Transverse colon (tissue), 4 donors: ENCODE measurements around the gene GRIP1. TPM values are rescaled to one million over a fixed set of nuclear protein-coding genes. Genes with fewer than 3 reads are reported as not detected.

Experiments used
- DNase-seq: peaks from one replicate; pipeline ENCODE4 v3.0.0-alpha.2; 2019
- H3K27ac ChIP-seq, 4 donors: fragments of 200-600 bp; sonication (generic); 2 replicates each; pipeline ENCODE4 v1.5.1; 2016 to 2018; ENCODE audit warnings: inconsistent platforms in 4 of 4
- H3K27me3 ChIP-seq: fragments of 200-600 bp; sonication (generic); 2 replicates; pipeline ENCODE4 v1.5.1; 2017; ENCODE audit warnings: inconsistent platforms
- H3K36me3 ChIP-seq, 4 donors: fragments of 200-600 bp; sonication (generic); 2 replicates each; pipeline ENCODE4 v1.5.1; 2017 to 2019; ENCODE audit warnings: inconsistent platforms in 4 of 4
- H3K4me1 ChIP-seq, 4 donors: fragments of 200-600 bp; sonication (generic); 2 replicates each; pipeline ENCODE4 v1.5.1; 2017 to 2020; ENCODE audit warnings: inconsistent platforms in 4 of 4
- H3K4me3 ChIP-seq, 4 donors: fragments of 200-600 bp; sonication (generic); 1 replicate in 1 of 4; 2 replicates in 3 of 4; pipeline versions ENCODE4 v1.5.1 to v1.6.1; 2017 to 2019; ENCODE audit warnings: inconsistent platforms in 4 of 4
- H3K9me3 ChIP-seq, 2 donors: fragments of 200-600 bp; sonication (generic); 2 replicates each; pipeline ENCODE4 v1.5.1; 2017 to 2019; ENCODE audit warnings: inconsistent platforms in 2 of 2
- CTCF ChIP-seq, 5 experiments: fragments of 200-600 bp in 3 of 5; fragments of 450-650 bp in 2 of 5; sonication (generic) in 3 of 5; IDR thresholded peaks; 1 replicate in 2 of 5; 2 replicates in 3 of 5; pipeline ENCODE4 v1.5.1; 2016 to 2017; ENCODE audit warnings: antibody characterized with exemption in 5 of 5, inconsistent platforms in 3 of 5, mild to moderate bottlenecking in 2 of 5, moderate library complexity in 1 of 5
- EP300 ChIP-seq: sonication (generic); formaldehyde crosslinking; IDR thresholded peaks from one replicate; pipeline ENCODE4 v1.6.1; 2017; ENCODE audit warnings: antibody characterized with exemption, low read depth
- POLR2A ChIP-seq: fragments of 450-650 bp; IDR thresholded peaks from one replicate; pipeline ENCODE4 v1.6.1; 2016; ENCODE audit warnings: antibody characterized with exemption, mild to moderate bottlenecking, moderate library complexity
- POLR2AphosphoS5 ChIP-seq, 3 donors: sonication (generic); formaldehyde crosslinking; IDR thresholded peaks; one replicate each; pipeline ENCODE4 v1.6.1; 2016; ENCODE audit warnings: antibody characterized with exemption in 3 of 3
- WGBS, 2 donors: methylation state at CpG; one replicate each; pipeline ENCODE4 v1.1.5; 2018; ENCODE audit warnings: low coverage in 1 of 2; 5-methylcytosine and 5-hydroxymethylcytosine counted together
- in situ Hi-C, 4 donors: fragments of 200-750 bp; cut with MboI; loops; one replicate each; pipeline versions ENCODE4 v1.15.0 to v1.15.1; 2017; ENCODE audit warnings: low sequenced_read_pairs in 3 of 4, low pct_ligation_motif_present in 1 of 4, low pct_unique_long_range_greater_than_20kb in 1 of 4
- intact Hi-C: fragments of 100-400 bp; cut with DNase I; formaldehyde crosslinking; loops from one replicate; pipeline ENCODE4 v1.15.1; 2023; ENCODE audit warnings: low total_unique reads
- total RNA-seq, 4 donors: library from RNA; depleted of rRNA; stranded (reverse); fragments of >200 nt; gene quantifications; one replicate each; pipeline ENCODE4 v1.1.0, GENCODE V29; 2016

Gene GRIP1
- total RNA-seq, 4 donors from 2014 or later, result 4.4 to 9.0 (median 8.2) TPM

- in situ Hi-C loops, result no loop called here
- Histone ChIP-seq H3K4me3 (no peak overlapping the region), H3K4me1 (no peaks in the 10 kb centered on the region), H3K9me3 (no peaks in the 10 kb centered on the region), H3K27ac (no peak overlapping the region), H3K36me3 (no peaks in the 10 kb centered on the region), H3K27me3 (no peaks in the 10 kb centered on the region)
- TF ChIP-seq EP300 (no peak), POLR2A (no peak)
- intact Hi-C loops, result no loop called here
- WGBS, 2 donors, result 83 to 88% methylated on average over 3 of the region's 3 CpGs
- DNase-seq, result no peak
These were observed 229.3 kb downstream of the GRIP1 start for GRCh38 chr12:66449531-66449930.

GRCh38 chr12:66447643-66448042 lies 231.2 kb downstream of the GRIP1 start:
- DNase-seq, result no peak
- Histone ChIP-seq H3K4me3 (no peak overlapping the region), H3K9me3 (no peaks in the 10 kb centered on the region), H3K4me1 (no peaks in the 10 kb centered on the region), H3K27ac (no peak overlapping the region), H3K36me3 (no peaks in the 10 kb centered on the region), H3K27me3 (no peaks in the 10 kb centered on the region)
- intact Hi-C loops, result no loop called here
- WGBS, 2 donors, result 82 to 87% methylated on average over 4 of the region's 4 CpGs
- in situ Hi-C loops, result no loop called here
- TF ChIP-seq EP300, result no peak
- TF ChIP-seq POLR2AphosphoS5 (IDR thresholded peaks at IDR 0.05), result no peak
- TF ChIP-seq CTCF (IDR thresholded peaks at IDR 0.05), result no peak
- no peak for TF ChIP-seq POLR2A

DNA sequence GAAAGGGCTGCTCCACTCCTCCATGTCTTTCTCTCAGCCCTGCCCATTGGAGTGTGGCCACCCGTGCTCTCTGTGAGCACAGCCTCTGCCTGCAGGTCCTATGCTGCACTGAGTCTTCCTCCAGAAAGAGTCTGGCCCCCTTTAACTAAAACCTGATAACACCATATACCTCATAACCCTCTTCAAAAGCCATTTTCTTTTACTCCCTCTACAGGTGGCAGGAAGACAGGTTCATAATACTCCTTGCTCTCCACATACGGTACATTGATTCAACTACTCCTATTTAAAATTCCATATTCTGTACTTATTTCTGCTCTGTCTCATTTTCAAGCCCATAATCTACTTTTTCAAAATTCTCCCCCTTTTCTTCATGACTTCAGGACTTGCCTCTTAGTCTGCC lies 232.6 kb downstream of the GRIP1 start:
- no peaks in the 10 kb centered on the region for H3K27me3 ChIP-seq
- 86 to 94% methylated on average over 1 to 2 of the region's 2 CpGs for WGBS, 2 donors
- DNase-seq, result no peak
- H3K27ac ChIP-seq, result no peak overlapping the region
- H3K4me3 ChIP-seq, result no peak overlapping the region
- H3K36me3 ChIP-seq, result no peaks in the 10 kb centered on the region
- no peaks in the 10 kb centered on the region for H3K9me3 ChIP-seq
- intact Hi-C loops (no loop called here), in situ Hi-C loops (no loop called here)
- TF ChIP-seq POLR2AphosphoS5 (IDR thresholded peaks at IDR 0.05), result no peak
- TF ChIP-seq POLR2A, result no peak
- TF ChIP-seq EP300, result no peak
- no peak for TF ChIP-seq CTCF (IDR thresholded peaks at IDR 0.05)
- no peaks in the 10 kb centered on the region for H3K4me1 ChIP-seq

GRCh38 chr12:66441905-66442559 lies 236.8 kb downstream of the GRIP1 start:
- Histone ChIP-seq H3K4me1 (no peaks in the 10 kb centered on the region), H3K9me3 (no peaks in the 10 kb centered on the region), H3K4me3 (no peak overlapping the region), H3K27ac (no peak overlapping the region), H3K36me3 (no peaks in the 10 kb centered on the region), H3K27me3 (no peaks in the 10 kb centered on the region)
- no peak for DNase-seq
- intact Hi-C loops, result no loop called here
- in situ Hi-C loops, result no loop called here
- TF ChIP-seq EP300, result no peak
- TF ChIP-seq POLR2AphosphoS5 (IDR thresholded peaks at IDR 0.05), result no peak
- no peak for TF ChIP-seq POLR2A
- 88 to 92% methylated on average over 6 of the region's 6 CpGs for WGBS, 2 donors

- in situ Hi-C loops, result no loop called here
These were observed 240.3 kb downstream of the GRIP1 start for GRCh38 chr12:66438601-66439000.

More at GRCh38 chr12:66438601-66439000, 240.3 kb downstream of the GRIP1 start:
- no peaks in the 10 kb centered on the region for H3K4me1 ChIP-seq
- 83% methylated on average over 1 of the region's 1 CpG; no CpG with 5 or more reads in 1 of the 2 donors for WGBS, 2 donors
- DNase-seq, result no peak
- H3K9me3 ChIP-seq, result no peaks in the 10 kb centered on the region
- TF ChIP-seq EP300 (no peak), POLR2AphosphoS5 (IDR thresholded peaks at IDR 0.05) (no peak), POLR2A (no peak), CTCF (IDR thresholded peaks at IDR 0.05) (no peak)
- no peaks in the 10 kb centered on the region for H3K36me3 ChIP-seq
- no peaks in the 10 kb centered on the region for H3K27me3 ChIP-seq
- no peak overlapping the region for H3K27ac ChIP-seq
- intact Hi-C loops, result no loop called here
- H3K4me3 ChIP-seq, result no peak overlapping the region
